GM12864 (cell line): Measurements from ENCODE around the gene SLC45A3.

Experiments used
- DNase-seq: peaks from one replicate; pipeline ENCODE4 v3.0.0-alpha.2; 2011; ENCODE audit warnings: low read depth
- H3K4me3 ChIP-seq: 2 replicates; pipeline ENCODE4 v1.5.1; 2011; ENCODE audit warnings: mild to moderate bottlenecking, low read depth, low read length, control low read depth
- TF ChIP-seq, protein P1 (sequence below): IDR thresholded peaks from 2 replicates; pipeline ENCODE4 v1.5.1; 2011; ENCODE audit warnings: low read depth, mild to moderate bottlenecking, moderate library complexity, low read length, control low read depth, inconsistent platforms; ENCODE audit errors: missing control alignments

Gene SLC45A3

DNA sequence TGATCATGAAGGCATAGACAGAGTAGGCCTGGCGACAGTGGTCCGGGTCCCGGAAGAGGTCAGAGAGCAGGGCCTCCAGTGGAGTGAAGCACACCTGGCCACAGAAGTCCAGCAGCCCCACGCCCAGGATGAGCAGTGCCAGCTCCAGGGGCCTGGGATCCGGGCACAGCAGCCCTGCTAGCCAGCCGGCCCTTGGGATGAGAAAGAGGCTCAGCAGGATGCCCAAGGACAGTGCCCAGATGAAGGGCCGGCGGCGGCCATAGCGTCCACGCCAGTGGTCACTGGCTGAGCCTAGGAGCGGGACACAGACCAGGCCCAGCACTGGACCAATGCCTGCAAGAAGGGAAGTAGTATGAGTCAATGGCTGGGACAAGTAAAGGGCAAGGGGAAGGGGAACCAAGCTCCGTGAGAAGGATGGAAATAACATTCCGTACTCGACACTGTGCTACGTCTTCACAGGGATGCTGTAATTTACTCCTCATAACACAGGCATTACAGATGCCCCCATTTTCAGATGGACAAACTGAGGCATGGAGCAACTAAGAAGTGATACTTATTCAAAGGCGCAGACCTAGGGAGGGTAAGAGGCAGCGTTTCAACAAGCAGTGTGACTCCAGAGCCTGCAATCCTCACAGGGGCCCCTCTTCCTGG lies 16.9 kb downstream of the SLC45A3 start:
- TF ChIP-seq, protein P1, sequence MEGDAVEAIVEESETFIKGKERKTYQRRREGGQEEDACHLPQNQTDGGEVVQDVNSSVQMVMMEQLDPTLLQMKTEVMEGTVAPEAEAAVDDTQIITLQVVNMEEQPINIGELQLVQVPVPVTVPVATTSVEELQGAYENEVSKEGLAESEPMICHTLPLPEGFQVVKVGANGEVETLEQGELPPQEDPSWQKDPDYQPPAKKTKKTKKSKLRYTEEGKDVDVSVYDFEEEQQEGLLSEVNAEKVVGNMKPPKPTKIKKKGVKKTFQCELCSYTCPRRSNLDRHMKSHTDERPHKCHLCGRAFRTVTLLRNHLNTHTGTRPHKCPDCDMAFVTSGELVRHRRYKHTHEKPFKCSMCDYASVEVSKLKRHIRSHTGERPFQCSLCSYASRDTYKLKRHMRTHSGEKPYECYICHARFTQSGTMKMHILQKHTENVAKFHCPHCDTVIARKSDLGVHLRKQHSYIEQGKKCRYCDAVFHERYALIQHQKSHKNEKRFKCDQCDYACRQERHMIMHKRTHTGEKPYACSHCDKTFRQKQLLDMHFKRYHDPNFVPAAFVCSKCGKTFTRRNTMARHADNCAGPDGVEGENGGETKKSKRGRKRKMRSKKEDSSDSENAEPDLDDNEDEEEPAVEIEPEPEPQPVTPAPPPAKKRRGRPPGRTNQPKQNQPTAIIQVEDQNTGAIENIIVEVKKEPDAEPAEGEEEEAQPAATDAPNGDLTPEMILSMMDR = no peak
- no peak for DNase-seq

DNA sequence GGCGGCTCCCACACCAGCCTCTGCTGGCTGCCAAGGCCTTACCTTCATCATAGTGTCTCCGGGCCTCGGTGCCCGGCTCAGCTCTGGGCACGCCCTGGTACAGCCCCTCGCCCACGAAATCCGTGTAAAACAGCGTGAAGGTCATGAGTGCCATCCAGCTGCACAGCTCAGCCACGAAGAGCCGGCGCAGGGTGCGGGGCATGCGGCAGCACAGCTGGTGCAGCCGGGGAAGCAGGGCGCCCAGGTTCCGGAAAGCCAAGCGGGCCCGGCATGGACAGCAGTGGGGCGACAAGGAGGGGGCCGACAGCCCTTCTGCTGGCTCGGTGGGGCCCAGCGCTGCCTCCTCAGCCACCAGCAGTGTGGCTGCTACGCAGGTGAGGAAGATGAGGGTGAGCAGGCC lies 17.5 kb downstream of the SLC45A3 start:
- no peak for DNase-seq
- H3K4me3 ChIP-seq = no peak overlapping the region
- TF ChIP-seq, protein P1 = no peak

More for the DNA sequence above, 16.9 kb downstream of the SLC45A3 start:
- no peak overlapping the region for H3K4me3 ChIP-seq

DNA sequence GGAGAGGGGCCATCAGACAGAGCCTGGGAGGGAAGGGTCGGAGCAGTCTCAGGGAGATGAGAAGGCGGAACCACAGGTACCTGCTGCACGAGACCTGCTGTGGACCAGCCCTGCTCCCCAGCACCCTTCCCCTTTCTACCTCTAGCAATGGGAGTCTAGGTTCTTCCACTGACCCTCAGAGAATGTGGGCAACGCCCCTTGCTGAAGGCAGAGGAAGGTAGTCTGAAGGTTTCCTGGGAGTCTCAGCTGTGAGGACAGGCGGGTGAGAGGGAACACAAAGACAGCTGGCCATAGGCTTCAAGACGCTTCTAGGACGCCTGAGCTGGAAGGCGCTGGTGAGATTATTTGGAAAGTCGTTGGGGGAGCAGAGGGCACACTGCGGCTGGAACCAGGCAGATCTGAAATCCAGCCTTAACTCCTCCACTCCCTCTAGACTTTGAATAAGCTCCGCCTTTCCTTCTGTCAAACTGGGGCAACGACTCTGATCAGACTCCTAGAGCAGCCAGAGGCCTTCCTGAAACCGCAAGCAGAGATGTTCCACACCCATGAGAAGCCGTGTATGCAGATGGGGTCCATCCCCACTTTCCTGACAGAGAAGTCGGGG lies 18.1 kb downstream of the SLC45A3 start:
- TF ChIP-seq, protein P1 = no peak
- no peak overlapping the region for H3K4me3 ChIP-seq
- DNase-seq = no peak

DNA sequence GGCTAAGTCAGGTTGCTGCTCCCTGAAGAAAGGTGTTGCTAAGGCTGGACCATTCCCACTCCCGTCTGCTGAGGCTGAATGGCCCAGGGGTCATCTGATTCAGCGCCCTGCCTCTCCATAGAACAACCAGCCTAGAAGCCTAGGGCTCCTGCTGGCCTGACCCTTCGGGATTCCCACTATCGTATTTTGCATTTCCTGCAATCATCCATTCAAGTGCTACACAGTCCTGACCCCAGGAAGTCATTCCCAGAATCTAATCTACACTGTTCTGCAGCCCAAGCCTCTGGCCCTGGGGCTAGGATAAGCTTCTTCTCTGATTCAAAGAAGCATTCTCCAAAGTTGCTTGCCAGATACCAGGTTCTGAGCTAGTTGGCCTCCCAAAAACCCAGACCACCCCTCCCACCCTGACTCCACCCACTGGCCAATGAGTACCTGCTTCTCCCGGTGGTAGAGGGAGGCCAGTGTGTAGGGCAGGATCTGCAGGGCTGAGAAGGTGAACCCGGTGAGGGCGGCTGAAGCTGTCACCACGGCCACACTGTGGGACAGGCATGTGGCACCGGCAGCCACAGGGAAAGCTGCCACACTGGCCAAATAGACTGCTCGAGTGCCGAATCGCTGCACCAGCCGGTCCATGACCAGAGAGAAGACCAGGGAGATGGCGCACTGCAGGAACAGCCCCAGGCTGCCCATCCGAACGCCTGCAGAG lies 18.7 kb downstream of the SLC45A3 start:
- DNase-seq = no peak
- TF ChIP-seq, protein P1 = no peak
- no peak overlapping the region for H3K4me3 ChIP-seq

DNA sequence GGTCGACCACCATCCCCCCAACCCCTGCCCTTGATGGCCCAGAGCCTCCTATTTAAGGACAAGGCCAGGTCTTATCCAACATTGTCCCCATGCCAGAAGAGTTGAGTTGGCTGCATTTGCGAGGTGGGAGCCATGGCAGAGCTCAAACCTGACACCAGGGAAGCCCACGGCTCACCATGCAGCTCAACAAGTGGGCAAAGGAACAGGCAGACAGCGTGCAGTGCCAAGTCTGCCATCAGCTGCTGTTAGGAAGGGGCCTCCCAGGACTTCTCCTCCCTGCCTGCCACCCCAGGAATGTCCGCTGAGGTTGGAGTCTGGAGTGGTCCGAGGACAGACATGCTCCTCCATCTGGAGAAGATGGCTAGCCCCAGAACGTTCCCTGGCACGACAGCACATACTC lies 19.9 kb downstream of the SLC45A3 start:
- no peak overlapping the region for H3K4me3 ChIP-seq
- TF ChIP-seq, protein P1 = no peak
- DNase-seq = no peak

DNA sequence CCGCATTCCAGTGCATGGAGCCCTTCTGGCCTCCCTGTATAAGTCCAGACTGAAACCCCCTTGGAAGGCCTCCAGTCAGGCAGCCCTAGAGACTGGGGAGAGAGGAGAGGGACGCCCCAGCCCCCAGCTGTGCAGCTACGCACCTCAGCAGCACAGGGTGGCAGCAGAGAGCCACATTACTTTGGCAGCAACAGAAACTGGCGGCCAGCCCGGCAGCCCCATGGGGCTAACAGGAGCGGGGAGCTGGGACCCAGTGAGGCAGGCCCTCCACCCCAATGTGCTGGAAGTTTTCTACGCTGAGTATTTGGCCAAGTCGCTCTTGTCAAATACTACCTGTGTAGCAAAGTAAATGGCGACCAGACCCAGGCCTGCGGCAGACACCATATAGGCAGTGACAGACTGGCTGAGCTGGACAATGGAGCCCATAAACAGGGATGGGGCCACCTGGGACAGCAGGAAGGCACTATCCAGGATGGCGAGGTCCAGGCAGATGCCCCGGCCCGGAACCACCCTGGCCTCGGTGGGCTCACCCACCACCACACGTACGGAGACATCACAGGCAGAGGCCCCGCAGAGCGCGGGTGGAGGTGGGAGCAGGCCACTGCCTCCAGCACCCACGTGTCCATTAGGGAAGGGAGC lies 21.2 kb downstream of the SLC45A3 start:
- no peak overlapping the region for H3K4me3 ChIP-seq
- DNase-seq = no peak
- TF ChIP-seq, protein P1 = peak; percentile 90
